ENCODE measurements around the gene ENTPD7. TPM values are rescaled to one million over a fixed set of nuclear protein-coding genes. Genes with fewer than 3 reads are reported as not detected.

The ENTPD7 gene
- total and polyA plus RNA-seq, 10 of the 15 experiments (the other 5 are each of a cell fraction or from before 2014, with no cell fraction given): 0.73 to 6.7 (median 5.2) TPM

DNA sequence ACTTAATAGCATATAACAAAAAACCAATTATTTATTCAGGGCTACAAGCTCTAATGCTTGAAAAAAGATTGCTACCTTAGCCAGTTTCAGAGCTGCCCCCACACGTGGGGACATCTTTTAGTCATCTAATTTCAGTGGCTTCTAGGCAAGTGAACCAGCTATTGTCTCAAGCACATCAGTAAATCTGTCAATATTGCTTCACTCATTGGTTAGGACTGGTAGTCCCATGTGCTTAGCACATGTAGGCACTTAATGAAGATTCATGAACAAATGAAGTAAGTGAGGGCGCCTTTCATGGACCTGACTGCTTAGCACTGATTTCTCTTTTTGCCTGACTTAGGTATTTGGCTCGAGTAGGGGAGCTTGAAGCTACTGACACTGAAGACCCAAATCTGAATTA, 19.6 kb downstream of the ENTPD7 start:
- CTCF ChIA-PET: interaction anchor here (0.6 to 1.3 kb wide), 5 partner anchors 20 to 367 kb away, joined by 3 read pairs; no protein-coding TSS in a partner anchor

More for the DNA sequence above, 19.6 kb downstream of the ENTPD7 start:
- SMC1A ChIA-PET (ENCODE audit: uncharacterized antibody, unreplicated experiment): interaction anchor here (0.8 kb wide), 1 partner anchor 12 kb away, joined by 3 read pairs; no protein-coding TSS in a partner anchor
- Histone ChIP-seq H3K4me3 (no peak overlapping the region), H2AFZ (ENCODE audit: control insufficient read depth, low read depth, low read length) (no peak overlapping the region), H3K27ac (ENCODE audit: control insufficient read depth, insufficient read depth) (no peak overlapping the region), H3K9ac (ENCODE audit: control insufficient read depth, insufficient read depth, low read length) (no peak overlapping the region), H4K20me1 (ENCODE audit: control insufficient read depth, insufficient read depth) (no peaks in the 10 kb centered on the region), H3K4me1 (ENCODE audit: control insufficient read depth, insufficient read depth, low read length) (no peaks in the 10 kb centered on the region), H3K4me2 (ENCODE audit: control insufficient read depth, insufficient read depth) (no peak overlapping the region), H3K79me2 (ENCODE audit: control insufficient read depth, insufficient read depth, low read length) (no peaks in the 10 kb centered on the region), H3K27me3 (replicated peaks in 1 of 2; ENCODE audit: control insufficient read depth in 2 of 2, insufficient read depth in 2 of 2, low read length in 1 of 2) (no peaks in the 10 kb centered on the region), H3K36me3 (ENCODE audit: control insufficient read depth in 2 of 2, insufficient read depth in 2 of 2, low read length in 1 of 2) (peaks cover 0 to 5% of the 10 kb centered on the region in 2 experiments; a peak in 2 of 4 replicates), H3K9me3 (replicated peaks; ENCODE audit: control insufficient read depth, insufficient read depth, low read length) (no peaks in the 10 kb centered on the region)
- POLR2A ChIA-PET: no interaction called here
- RAD21 ChIA-PET (ENCODE audit: unreplicated experiment): no interaction called here
- 74% methylated on average over 3 of the region's 3 CpGs for WGBS (ENCODE audit: insufficient coverage, insufficient replicate concordance, low lambda C conversion rate, missing lambda C conversion rate)
- in situ Hi-C loops (cut with MboI) (no loop called here), intact Hi-C loops (cut with micrococcal nuclease; ENCODE audit: unreplicated experiment) (no loop called here)
- FAIRE-seq: no peak
- no peak for ATAC-seq
- TF ChIP-seq MEF2B (IDR thresholded peaks at IDR 0.05; ENCODE audit: partially characterized antibody, poor library complexity, severe bottlenecking): no peak
- TF ChIP-seq, protein P1, sequence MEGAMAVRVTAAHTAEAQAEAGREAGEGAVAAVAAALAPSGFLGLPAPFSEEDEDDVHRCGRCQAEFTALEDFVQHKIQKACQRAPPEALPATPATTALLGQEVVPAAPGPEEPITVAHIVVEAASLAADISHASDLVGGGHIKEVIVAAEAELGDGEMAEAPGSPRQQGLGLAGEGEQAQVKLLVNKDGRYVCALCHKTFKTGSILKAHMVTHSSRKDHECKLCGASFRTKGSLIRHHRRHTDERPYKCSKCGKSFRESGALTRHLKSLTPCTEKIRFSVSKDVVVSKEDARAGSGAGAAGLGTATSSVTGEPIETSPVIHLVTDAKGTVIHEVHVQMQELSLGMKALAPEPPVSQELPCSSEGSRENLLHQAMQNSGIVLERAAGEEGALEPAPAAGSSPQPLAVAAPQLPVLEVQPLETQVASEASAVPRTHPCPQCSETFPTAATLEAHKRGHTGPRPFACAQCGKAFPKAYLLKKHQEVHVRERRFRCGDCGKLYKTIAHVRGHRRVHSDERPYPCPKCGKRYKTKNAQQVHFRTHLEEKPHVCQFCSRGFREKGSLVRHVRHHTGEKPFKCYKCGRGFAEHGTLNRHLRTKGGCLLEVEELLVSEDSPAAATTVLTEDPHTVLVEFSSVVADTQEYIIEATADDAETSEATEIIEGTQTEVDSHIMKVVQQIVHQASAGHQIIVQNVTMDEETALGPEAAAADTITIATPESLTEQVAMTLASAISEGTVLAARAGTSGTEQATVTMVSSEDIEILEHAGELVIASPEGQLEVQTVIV (IDR thresholded peaks at IDR 0.05; ENCODE audit: borderline replicate concordance, partially characterized antibody): no peak
- TF ChIP-seq BCL11A (IDR thresholded peaks at IDR 0.05; ENCODE audit: low read depth, low read length): no peak
- TF ChIP-seq, protein P2, sequence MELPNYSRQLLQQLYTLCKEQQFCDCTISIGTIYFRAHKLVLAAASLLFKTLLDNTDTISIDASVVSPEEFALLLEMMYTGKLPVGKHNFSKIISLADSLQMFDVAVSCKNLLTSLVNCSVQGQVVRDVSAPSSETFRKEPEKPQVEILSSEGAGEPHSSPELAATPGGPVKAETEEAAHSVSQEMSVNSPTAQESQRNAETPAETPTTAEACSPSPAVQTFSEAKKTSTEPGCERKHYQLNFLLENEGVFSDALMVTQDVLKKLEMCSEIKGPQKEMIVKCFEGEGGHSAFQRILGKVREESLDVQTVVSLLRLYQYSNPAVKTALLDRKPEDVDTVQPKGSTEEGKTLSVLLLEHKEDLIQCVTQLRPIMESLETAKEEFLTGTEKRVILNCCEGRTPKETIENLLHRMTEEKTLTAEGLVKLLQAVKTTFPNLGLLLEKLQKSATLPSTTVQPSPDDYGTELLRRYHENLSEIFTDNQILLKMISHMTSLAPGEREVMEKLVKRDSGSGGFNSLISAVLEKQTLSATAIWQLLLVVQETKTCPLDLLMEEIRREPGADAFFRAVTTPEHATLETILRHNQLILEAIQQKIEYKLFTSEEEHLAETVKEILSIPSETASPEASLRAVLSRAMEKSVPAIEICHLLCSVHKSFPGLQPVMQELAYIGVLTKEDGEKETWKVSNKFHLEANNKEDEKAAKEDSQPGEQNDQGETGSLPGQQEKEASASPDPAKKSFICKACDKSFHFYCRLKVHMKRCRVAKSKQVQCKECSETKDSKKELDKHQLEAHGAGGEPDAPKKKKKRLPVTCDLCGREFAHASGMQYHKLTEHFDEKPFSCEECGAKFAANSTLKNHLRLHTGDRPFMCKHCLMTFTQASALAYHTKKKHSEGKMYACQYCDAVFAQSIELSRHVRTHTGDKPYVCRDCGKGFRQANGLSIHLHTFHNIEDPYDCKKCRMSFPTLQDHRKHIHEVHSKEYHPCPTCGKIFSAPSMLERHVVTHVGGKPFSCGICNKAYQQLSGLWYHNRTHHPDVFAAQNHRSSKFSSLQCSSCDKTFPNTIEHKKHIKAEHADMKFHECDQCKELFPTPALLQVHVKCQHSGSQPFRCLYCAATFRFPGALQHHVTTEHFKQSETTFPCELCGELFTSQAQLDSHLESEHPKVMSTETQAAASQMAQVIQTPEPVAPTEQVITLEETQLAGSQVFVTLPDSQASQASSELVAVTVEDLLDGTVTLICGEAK (IDR thresholded peaks at IDR 0.05; ENCODE audit: borderline replicate concordance): no peak
- TF ChIP-seq, protein P3, sequence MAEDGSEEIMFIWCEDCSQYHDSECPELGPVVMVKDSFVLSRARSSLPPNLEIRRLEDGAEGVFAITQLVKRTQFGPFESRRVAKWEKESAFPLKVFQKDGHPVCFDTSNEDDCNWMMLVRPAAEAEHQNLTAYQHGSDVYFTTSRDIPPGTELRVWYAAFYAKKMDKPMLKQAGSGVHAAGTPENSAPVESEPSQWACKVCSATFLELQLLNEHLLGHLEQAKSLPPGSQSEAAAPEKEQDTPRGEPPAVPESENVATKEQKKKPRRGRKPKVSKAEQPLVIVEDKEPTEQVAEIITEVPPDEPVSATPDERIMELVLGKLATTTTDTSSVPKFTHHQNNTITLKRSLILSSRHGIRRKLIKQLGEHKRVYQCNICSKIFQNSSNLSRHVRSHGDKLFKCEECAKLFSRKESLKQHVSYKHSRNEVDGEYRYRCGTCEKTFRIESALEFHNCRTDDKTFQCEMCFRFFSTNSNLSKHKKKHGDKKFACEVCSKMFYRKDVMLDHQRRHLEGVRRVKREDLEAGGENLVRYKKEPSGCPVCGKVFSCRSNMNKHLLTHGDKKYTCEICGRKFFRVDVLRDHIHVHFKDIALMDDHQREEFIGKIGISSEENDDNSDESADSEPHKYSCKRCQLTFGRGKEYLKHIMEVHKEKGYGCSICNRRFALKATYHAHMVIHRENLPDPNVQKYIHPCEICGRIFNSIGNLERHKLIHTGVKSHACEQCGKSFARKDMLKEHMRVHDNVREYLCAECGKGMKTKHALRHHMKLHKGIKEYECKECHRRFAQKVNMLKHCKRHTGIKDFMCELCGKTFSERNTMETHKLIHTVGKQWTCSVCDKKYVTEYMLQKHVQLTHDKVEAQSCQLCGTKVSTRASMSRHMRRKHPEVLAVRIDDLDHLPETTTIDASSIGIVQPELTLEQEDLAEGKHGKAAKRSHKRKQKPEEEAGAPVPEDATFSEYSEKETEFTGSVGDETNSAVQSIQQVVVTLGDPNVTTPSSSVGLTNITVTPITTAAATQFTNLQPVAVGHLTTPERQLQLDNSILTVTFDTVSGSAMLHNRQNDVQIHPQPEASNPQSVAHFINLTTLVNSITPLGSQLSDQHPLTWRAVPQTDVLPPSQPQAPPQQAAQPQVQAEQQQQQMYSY (CRISPR knock-in tag; IDR thresholded peaks at IDR 0.05): no peak
- DNase-seq (ENCODE audit: low read depth, low spot score): no peak
- no TSS peak for BruUV-seq (replicated peaks)
